HFF-Myc (cell line): ENCODE measurements around the gene RBKS.

Experiments used
- DNase-seq: peaks from one replicate; pipeline ENCODE4 v3.0.0-alpha.2; 2011; ENCODE audit warnings: low read depth; ENCODE audit errors: extremely low read depth
- H3K4me3 ChIP-seq: replicated peaks from 2 replicates; pipeline ENCODE4 v1.5.1; 2011; ENCODE audit warnings: low read depth, mild to moderate bottlenecking, control low read depth, low read length
- CTCF ChIP-seq: IDR thresholded peaks from 2 replicates; pipeline ENCODE4 v1.5.1; 2012; ENCODE audit warnings: mild to moderate bottlenecking, low read depth, low read length, control low read depth; ENCODE audit errors: missing control alignments

RBKS gene

DNA sequence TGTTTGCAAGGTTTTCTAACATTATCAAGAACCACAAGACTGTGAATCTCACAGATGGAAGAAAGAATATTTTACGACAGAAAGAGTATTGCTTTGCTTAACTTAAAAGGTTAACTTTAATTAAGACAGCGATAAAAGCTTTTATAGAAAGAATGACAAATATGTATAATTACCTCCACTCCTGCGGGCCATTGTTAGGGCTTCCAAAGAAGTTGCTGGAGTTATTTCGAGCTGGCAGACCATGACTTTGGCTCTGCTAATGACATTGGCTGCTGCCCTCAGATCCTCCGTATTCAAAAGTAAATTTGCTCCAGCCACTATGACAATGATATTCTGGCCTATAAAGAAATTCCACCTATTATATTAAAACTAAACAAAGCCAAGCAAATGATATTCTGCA is 47.3 kb downstream of the RBKS start:
- TF ChIP-seq CTCF = no peak
- no peak overlapping the region for H3K4me3 ChIP-seq
- no peak for DNase-seq

DNA sequence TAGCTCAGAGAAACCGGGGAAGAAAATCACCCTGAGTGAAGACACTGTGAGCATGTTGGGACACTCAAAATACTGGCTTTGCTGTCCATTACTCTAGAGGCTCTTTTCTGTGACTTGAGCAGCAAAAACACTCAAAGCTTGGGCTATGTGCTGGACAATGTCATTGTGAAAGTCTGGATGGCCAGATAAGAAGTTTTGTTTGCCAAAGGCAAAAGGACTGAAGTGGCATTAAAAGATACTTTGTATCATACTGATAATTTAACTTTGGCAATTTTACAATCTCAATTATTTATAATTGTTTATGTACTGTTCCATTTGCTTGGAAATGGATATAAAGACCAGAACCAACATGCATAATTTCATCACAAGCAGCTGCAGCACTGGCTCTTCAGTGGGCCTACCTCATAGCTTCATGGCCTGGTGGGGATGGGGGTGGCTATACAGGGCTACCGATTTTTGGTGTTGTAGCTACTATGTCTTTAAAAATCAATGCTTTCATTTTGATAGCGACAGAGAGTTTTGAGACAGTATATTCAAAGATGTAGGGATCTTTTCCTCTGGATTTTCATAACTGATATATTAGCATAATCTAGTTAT is 51.1 kb downstream of the RBKS start:
- TF ChIP-seq CTCF = no peak
- H3K4me3 ChIP-seq = no peak overlapping the region
- no peak for DNase-seq

DNA sequence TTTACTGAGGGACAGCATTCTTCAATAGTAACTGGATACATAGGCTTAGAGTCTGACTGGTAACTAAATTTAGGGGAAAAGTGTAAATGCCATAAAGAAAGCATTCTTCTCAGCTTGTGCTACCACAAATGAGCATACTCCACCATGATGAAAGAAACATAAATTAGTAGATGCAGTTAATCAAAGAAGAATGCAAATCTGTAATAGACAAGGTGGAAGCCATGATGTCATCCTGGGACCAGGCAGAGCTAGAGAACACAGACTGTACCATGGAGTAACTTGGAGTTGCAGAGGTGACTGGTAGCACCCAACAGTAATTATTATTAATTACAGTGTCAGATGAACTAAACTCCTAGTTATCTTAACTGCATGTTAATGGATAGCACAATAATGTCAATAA is 51.7 kb downstream of the RBKS start:
- DNase-seq = no peak
- H3K4me3 ChIP-seq = no peak overlapping the region
- TF ChIP-seq CTCF = no peak

DNA sequence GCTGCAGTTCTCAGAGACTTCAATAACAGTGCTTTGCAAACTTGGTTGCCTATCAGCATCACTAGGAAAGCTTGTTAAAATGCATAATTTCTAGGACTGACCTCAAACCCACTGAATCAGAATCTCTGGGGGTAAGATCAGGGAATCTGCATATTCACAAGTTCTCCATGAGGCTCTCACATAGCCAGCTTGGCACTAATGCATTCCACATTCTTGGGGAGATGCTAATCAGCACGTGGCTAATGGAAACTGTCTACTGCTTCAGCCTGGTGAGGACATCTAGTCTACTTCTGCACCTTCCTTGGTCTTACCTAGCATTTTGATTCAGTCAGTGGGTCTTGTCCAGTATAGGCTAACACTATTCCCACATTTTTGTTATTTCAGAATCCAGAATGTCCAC is 56.3 kb downstream of the RBKS start:
- DNase-seq = no peak
- no peak for TF ChIP-seq CTCF
- no peak overlapping the region for H3K4me3 ChIP-seq

GRCh38 chr2:27832396-27832795 is 57.8 kb downstream of the RBKS start:
- DNase-seq = peak; percentile 35
- no peak for TF ChIP-seq CTCF
- H3K4me3 ChIP-seq = no peak overlapping the region

DNA sequence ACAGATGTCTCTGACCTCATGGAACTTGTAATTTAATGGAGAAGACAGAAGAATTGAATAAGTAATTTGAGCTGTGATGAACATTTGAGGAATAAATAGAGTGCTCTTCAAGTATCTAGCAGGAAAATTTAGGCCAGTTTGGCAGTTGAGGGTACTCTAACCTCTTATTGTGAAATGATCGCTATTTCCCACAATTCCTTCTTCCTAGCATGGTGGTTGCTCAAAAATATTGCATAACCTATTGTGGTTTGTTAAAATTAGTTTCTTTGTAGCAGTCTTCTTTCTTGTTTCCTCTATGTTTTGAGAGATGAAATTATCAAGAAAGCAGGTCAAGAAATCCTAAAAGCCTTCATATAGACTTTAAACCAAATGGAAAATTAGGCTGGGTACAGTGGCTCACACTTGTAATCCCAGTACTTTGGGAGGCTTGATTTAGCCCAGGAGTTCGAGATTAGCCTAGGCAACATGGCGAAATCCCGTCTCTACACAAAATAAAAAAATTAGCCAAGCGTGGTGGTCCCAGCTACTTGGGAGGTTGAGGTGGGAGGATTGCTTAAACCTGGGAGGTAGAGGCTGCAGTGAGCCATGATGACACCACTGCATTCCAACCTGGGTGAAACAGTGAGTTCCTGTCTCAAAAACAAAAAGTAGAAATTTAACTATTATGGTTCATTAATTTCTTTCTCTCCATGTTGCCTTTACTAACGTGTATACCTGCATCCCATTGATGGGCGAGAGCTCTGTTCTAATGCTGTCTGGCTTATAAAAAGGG is 58.7 kb downstream of the RBKS start:
- no peak overlapping the region for H3K4me3 ChIP-seq
- no peak for TF ChIP-seq CTCF
- no peak for DNase-seq

DNA sequence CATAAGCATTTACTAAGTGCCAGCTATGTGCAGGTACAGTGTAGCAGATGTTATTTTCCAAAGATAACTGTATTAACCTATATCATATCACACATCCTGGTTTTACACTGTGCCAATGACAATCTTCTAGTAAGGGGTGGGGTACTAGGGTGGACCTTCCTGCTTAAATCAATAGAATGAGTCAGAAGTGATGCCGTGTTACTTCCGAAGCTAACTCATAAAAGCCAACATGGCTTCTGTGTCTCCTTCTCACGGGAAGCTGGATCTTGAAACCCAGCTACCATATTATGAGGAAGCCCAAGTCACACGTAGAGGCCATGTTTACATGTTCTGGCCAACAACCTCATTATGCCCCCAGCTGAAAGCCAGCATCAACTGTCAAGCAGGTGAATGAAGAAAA is 59.5 kb downstream of the RBKS start:
- no peak for DNase-seq
- no peak overlapping the region for H3K4me3 ChIP-seq
- no peak for TF ChIP-seq CTCF
